ENCODE results near the gene KCNF1.

The KCNF1 gene

GRCh38 chr2:10915731-10916276 is 4.1 kb downstream of the KCNF1 start:
- no peak for FAIRE-seq
- TF ChIP-seq POLR2A (IDR thresholded peaks at IDR 0.05; ENCODE audit: low read depth, low read length), result no peak
- DNase-seq (ENCODE audit: insufficient read length, low spot score), result no peak

DNA sequence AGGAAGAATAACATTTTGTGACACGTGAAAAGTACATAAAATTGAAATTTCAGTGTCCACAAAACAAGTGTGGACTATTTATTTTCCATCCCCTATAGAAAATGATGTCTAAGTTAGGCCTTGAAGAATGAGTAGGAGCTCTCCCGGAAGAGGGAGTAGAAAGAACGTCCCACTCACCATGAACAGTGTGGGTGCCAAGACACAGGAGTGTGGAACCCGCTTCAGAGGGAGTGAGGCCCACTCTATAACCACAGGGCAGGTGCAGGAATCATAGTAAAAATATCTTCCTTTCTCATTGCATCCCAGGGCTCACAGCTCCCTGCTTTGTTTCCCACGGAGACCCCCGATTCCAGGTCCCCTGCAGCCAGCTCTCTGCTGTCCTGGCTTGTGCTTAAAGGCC is 5.2 kb downstream of the KCNF1 start:
- DNase-seq (ENCODE audit: insufficient read length, low spot score), result no peak
- no peak for FAIRE-seq

DNA sequence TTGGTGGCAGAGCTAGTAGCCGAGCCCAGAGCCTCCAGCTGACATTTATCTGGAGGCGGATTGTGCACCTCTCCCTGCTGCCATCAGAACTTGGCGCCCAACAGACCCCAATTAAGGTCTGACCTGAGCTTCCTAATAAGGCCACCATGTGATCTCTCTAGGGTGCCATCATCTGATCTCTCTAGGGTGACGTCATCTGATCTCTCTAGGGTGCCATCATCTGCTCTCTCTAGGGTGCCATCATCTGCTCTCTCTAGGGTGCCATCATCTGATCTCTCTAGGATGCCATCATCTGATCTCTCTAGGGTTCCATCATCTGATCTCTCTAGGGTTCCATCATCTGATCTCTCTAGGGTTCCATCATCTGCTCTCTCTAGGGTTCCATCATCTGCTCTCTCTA is 6.2 kb downstream of the KCNF1 start:
- no peak for TF ChIP-seq POLR2A (IDR thresholded peaks at IDR 0.05; ENCODE audit: low read depth, low read length)
- FAIRE-seq (no peak), DNase-seq (ENCODE audit: insufficient read length, low spot score) (no peak)

More for the DNA sequence above, 5.2 kb downstream of the KCNF1 start:
- no peak for TF ChIP-seq POLR2A (IDR thresholded peaks at IDR 0.05; ENCODE audit: low read depth, low read length)

DNA sequence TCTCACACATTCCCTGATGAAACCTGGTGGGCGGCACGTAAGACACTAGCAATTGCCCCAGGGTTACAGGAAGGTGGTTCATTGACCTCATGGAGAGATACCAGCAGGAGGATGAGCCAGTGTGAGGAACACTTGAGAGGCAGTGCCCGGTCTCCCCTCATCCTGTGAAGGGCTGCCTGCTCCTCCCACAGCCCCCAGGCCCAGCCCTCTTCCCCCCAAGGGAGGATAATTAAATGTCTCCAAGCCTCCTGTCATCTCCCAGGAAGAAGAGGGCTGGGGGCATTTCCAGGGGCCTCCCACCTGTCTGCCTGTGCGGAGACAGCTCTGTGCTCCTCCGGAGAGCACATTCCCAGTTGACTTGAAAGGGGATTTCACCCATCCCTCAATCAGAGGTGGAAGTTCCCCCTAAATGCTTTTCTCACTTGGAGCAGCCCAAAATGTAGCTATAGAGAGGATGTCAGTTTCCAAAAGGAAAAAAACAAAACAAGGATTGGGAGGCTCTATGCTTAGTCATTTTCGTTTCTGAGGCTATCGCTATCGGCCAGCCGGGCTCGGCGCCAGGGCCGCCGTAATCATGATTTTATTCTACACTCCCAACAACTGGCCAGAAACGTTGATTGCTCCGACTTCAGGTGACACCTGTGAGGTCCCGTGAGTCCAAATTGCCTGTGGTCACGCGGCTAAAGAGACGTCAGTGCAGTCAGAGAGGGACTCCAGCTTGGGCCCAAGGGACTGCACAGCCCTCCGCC is 7.1 kb downstream of the KCNF1 start:
- DNase-seq (ENCODE audit: insufficient read length, low spot score), result no peak
- no peak for FAIRE-seq
- no peak for TF ChIP-seq POLR2A (IDR thresholded peaks at IDR 0.05; ENCODE audit: low read depth, low read length)

DNA sequence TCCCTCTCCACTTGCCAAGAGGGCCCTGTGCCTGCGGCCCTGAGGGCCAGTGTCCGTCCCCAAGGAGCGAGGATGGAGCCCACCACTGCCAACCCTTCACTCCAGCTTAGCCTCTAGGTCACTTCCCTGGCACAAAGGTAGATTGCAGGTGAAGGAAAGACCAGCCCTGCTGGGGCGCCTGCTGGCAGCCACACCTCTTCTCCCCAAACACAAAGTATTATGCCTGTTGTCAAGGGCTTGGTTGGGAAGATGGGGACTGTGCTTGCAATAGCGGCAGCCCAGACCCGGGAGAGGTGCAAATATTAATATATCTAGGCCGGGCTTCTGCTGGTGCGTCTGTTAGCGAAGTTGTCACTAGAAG is 7.7 kb downstream of the KCNF1 start:
- FAIRE-seq (no peak), DNase-seq (ENCODE audit: insufficient read length, low spot score) (no peak)
- TF ChIP-seq POLR2A (IDR thresholded peaks at IDR 0.05; ENCODE audit: low read depth, low read length), result no peak

DNA sequence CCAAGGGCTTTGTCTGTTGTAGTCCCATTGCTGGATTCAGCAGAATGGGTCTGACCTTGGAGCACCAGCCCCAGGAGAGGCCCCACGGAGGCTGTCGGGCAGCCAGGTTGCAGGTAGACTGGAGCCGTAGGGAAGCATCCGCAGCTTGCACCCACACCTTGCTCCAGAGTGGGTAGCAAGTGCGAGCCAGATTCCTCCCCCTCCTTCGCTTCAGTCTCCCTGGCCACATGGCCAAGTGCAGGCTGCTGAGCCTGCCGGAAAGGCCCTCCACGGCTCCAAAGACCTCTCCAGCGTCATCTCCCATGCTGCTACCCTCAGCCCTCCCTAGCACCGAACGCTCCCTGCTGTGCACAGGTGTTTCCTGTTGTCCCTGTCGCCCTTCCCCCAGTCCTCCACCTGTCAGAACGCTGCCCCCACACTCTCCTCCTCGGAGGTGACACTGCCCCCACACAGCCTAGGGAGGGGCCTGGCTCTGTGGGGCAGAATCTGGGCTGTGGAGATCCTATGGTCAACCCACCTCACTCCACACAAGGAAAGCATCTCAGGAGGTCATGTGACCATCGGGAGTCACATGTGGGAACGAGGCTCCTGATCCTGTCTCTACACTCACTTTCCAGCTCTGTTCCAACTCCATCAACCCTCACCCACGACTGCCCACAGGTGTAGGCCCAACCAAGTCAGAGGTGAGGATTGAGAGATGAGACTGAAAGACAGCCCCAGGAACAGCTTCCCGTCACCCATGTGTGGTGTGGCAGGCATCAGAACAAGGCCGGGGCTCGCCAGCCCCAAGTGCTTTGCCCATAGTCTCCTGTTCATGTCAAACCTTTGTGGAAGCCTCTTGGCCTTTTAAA is 8.3 kb downstream of the KCNF1 start:
- no peak for TF ChIP-seq POLR2A (IDR thresholded peaks at IDR 0.05; ENCODE audit: low read depth, low read length)
- no peak for DNase-seq (ENCODE audit: insufficient read length, low spot score)
- no peak for FAIRE-seq

GRCh38 chr2:10920764-10921388 is 9.1 kb downstream of the KCNF1 start:
- no peak for TF ChIP-seq POLR2A (IDR thresholded peaks at IDR 0.05; ENCODE audit: low read depth, low read length)
- FAIRE-seq, result no peak
- DNase-seq (ENCODE audit: insufficient read length, low spot score), result no peak

DNA sequence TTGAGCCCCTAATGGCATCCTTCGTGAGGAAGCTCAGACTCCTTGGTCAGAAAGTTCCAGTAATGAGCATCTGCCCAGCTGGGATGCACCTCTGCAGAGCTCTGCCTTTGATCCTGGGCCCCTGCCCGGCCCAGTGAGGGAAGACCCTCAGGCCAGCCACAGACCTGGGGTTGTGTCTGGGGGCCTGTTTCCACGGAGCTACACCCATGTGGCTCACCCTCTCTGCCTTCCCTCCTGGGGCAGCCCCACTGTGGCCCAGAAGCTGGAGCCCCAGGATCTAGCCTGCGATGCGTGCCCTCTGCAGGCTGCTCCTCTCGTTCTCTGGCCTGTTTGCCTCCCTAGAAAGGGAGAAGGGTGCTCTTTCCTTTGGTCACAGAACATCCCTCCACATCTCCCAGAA is 9.8 kb downstream of the KCNF1 start:
- no peak for TF ChIP-seq POLR2A (IDR thresholded peaks at IDR 0.05; ENCODE audit: low read depth, low read length)
- no peak for FAIRE-seq

DNA sequence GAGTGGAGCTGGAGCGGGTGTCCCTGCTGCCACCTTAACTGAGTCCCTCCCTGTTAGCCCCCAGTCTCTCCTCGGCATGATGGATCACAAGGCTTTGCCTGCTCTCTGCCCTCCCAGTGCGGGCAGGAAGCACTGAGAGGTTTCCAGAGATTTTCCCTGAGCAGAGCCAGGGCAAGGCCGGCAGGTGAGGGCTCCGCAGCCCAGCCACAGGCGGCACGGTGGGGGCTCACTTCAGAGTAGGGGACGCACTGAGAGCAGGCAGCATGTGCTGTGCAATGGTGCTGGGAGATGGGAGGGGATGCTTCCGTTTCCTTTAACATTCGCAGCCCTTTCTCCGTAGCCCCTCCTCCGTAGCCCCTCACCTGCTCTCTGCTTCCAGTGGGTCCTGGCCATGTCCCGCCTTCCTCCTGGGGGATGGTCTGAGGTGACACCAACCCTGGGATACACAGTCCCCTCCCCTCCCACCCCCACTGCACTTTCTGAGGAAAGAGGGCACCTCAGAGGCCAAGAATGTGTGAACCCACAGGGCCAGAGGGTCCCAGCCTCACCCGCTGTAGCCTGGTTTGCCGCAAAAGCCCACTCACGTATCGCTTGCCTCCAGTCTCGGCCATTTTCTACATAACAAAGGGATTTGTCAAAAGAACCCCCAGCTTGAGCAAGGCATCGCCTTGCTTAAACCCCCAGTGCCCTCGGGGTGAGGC is 10.7 kb downstream of the KCNF1 start:
- FAIRE-seq, result no peak
- TF ChIP-seq POLR2A (IDR thresholded peaks at IDR 0.05; ENCODE audit: low read depth, low read length), result no peak
- no peak for DNase-seq (ENCODE audit: insufficient read length, low spot score)

More for the DNA sequence above, 9.8 kb downstream of the KCNF1 start:
- DNase-seq (ENCODE audit: insufficient read length, low spot score), result no peak

- TF ChIP-seq POLR2A (IDR thresholded peaks at IDR 0.05; ENCODE audit: low read depth, low read length), result no peak
- FAIRE-seq, result no peak
- DNase-seq (ENCODE audit: insufficient read length, low spot score), result no peak
Observed at GRCh38 chr2:10923008-10923375, 11.3 kb downstream of the KCNF1 start.

GRCh38 chr2:10923965-10924364 is 12.2 kb downstream of the KCNF1 start:
- DNase-seq (ENCODE audit: insufficient read length, low spot score), result no peak
- FAIRE-seq, result no peak
- no peak for TF ChIP-seq POLR2A (IDR thresholded peaks at IDR 0.05; ENCODE audit: low read depth, low read length)

- DNase-seq (ENCODE audit: insufficient read length, low spot score) (no peak), FAIRE-seq (no peak)
- TF ChIP-seq POLR2A (IDR thresholded peaks at IDR 0.05; ENCODE audit: low read depth, low read length), result no peak
Observed at GRCh38 chr2:10924441-10924840, 12.7 kb downstream of the KCNF1 start.

- FAIRE-seq, result no peak
- no peak for TF ChIP-seq POLR2A (IDR thresholded peaks at IDR 0.05; ENCODE audit: low read depth, low read length)
- DNase-seq (ENCODE audit: insufficient read length, low spot score), result no peak
Observed at GRCh38 chr2:10924859-10925258, 13.1 kb downstream of the KCNF1 start.
